ENCODE data around the gene CUEDC1. TPM values are rescaled to one million over a fixed set of nuclear protein-coding genes. Genes with fewer than 3 reads are reported as not detected.

The CUEDC1 gene
- total and polyA plus RNA-seq, 9 of the 15 experiments (the other 6 are each of a cell fraction or from before 2014, with no cell fraction given) = 0.20 to 4.1 (median 1.6) TPM; not detected in 1

- TF ChIP-seq, protein P1, sequence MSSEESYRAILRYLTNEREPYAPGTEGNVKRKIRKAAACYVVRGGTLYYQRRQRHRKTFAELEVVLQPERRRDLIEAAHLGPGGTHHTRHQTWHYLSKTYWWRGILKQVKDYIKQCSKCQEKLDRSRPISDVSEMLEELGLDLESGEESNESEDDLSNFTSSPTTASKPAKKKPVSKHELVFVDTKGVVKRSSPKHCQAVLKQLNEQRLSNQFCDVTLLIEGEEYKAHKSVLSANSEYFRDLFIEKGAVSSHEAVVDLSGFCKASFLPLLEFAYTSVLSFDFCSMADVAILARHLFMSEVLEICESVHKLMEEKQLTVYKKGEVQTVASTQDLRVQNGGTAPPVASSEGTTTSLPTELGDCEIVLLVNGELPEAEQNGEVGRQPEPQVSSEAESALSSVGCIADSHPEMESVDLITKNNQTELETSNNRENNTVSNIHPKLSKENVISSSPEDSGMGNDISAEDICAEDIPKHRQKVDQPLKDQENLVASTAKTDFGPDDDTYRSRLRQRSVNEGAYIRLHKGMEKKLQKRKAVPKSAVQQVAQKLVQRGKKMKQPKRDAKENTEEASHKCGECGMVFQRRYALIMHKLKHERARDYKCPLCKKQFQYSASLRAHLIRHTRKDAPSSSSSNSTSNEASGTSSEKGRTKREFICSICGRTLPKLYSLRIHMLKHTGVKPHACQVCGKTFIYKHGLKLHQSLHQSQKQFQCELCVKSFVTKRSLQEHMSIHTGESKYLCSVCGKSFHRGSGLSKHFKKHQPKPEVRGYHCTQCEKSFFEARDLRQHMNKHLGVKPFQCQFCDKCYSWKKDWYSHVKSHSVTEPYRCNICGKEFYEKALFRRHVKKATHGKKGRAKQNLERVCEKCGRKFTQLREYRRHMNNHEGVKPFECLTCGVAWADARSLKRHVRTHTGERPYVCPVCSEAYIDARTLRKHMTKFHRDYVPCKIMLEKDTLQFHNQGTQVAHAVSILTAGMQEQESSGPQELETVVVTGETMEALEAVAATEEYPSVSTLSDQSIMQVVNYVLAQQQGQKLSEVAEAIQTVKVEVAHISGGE (CRISPR knock-in tag; IDR thresholded peaks at IDR 0.05) = no peak
- no peak for TF ChIP-seq COPS2 (conservative IDR thresholded peaks at IDR 0.05)
- peak; percentile 63 for TF ChIP-seq CBFA2T3 (IDR thresholded peaks at IDR 0.05)
- no peak for TF ChIP-seq CHCHD3 (CRISPR knock-in tag; IDR thresholded peaks at IDR 0.05)
- TF ChIP-seq, protein P2, sequence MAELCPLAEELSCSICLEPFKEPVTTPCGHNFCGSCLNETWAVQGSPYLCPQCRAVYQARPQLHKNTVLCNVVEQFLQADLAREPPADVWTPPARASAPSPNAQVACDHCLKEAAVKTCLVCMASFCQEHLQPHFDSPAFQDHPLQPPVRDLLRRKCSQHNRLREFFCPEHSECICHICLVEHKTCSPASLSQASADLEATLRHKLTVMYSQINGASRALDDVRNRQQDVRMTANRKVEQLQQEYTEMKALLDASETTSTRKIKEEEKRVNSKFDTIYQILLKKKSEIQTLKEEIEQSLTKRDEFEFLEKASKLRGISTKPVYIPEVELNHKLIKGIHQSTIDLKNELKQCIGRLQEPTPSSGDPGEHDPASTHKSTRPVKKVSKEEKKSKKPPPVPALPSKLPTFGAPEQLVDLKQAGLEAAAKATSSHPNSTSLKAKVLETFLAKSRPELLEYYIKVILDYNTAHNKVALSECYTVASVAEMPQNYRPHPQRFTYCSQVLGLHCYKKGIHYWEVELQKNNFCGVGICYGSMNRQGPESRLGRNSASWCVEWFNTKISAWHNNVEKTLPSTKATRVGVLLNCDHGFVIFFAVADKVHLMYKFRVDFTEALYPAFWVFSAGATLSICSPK (IDR thresholded peaks at IDR 0.05; ENCODE audit: borderline replicate concordance) = no peak
- TF ChIP-seq, protein P3, sequence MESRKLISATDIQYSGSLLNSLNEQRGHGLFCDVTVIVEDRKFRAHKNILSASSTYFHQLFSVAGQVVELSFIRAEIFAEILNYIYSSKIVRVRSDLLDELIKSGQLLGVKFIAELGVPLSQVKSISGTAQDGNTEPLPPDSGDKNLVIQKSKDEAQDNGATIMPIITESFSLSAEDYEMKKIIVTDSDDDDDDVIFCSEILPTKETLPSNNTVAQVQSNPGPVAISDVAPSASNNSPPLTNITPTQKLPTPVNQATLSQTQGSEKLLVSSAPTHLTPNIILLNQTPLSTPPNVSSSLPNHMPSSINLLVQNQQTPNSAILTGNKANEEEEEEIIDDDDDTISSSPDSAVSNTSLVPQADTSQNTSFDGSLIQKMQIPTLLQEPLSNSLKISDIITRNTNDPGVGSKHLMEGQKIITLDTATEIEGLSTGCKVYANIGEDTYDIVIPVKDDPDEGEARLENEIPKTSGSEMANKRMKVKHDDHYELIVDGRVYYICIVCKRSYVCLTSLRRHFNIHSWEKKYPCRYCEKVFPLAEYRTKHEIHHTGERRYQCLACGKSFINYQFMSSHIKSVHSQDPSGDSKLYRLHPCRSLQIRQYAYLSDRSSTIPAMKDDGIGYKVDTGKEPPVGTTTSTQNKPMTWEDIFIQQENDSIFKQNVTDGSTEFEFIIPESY (CRISPR knock-in tag; IDR thresholded peaks at IDR 0.05) = peak; percentile 94
- peak; percentile 32; the same call in 1 of the 2 replicates for TF ChIP-seq MTA1 (IDR thresholded peaks at IDR 0.05; ENCODE audit: borderline replicate concordance)
- TF ChIP-seq TCFL5 (CRISPR knock-in tag; conservative IDR thresholded peaks at IDR 0.05) = no peak
- TF ChIP-seq NRF1 (conservative IDR thresholded peaks at IDR 0.05 in 1 of 2, IDR thresholded peaks at IDR 0.05 in 1 of 2) = peak in 1 of 2 experiments; percentile 29; a peak in 2 of 4 replicates
- peak; percentile 49; the same call in 1 of the 2 replicates for TF ChIP-seq ZNF584 (CRISPR knock-in tag; IDR thresholded peaks at IDR 0.05; ENCODE audit: low read depth)
- TF ChIP-seq SMARCC2 (IDR thresholded peaks at IDR 0.05; ENCODE audit: low read depth) = peak; percentile 41; the same call in 1 of the 2 replicates
- TF ChIP-seq TCF3 (CRISPR knock-in tag; IDR thresholded peaks at IDR 0.05) = no peak
- TF ChIP-seq PREB (CRISPR knock-in tag; IDR thresholded peaks at IDR 0.05) = no peak
- 0 out of 4 replicates have a peak, but pooled peaks have one; percentile 3 to 14 for TF ChIP-seq RAD21 (CRISPR knock-in tag; conservative IDR thresholded peaks at IDR 0.05 in 1 of 2, IDR thresholded peaks at IDR 0.05 in 1 of 2)
Observed at GRCh38 chr17:57868007-57868909, 87.0 kb downstream of the CUEDC1 start (continued).
